GM08714 (cell line): ENCODE results near the gene CFHR5.
"Not testable (repeated sequence)": the region's sequence is repeated elsewhere in the genome, so short reads cannot be mapped to it uniquely, and the experiment has no call there.

ENCODE experiments used
- H3K4me3 ChIP-seq: fragments of 200-500 bp; sonication (Bioruptor generic); 2 replicates; pipeline ENCODE4 v1.5.1; 2014; ENCODE audit warnings: mild to moderate bottlenecking, low read length, inconsistent platforms
- ZNF274 ChIP-seq: IDR thresholded peaks from 2 replicates; pipeline ENCODE4 v1.6.1; 2012; ENCODE audit warnings: mild to moderate bottlenecking, low read depth, low read length

The CFHR5 gene

GRCh38 chr1:196997423-196997822 lies 20.1 kb downstream of the CFHR5 start:
- H3K4me3 ChIP-seq = no peak overlapping the region
- TF ChIP-seq ZNF274 = no peak

DNA sequence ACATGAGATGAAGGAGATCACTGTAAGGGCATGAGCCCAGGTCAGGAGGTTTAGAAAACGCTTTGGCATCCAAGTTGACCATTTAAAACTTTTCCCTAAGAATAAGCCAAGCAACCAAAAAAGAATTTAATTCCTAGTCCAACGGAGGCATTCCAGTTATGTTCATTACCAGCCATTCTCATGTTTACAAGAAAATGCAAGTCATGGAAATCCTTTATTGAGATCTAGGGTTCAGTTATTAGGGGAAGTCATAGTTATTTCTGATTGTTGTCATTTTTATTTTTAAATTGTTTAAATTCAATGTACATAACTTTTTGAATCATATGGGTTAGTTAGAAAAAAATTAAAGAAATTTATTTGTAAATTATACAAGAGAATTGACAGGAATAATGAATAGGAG lies 24.5 kb downstream of the CFHR5 start:
- H3K4me3 ChIP-seq = no peak overlapping the region
- no peak for TF ChIP-seq ZNF274

- H3K4me3 ChIP-seq = no peak overlapping the region
- no peak for TF ChIP-seq ZNF274
Observed at GRCh38 chr1:197003132-197003531, 25.8 kb downstream of the CFHR5 start.

GRCh38 chr1:197008861-197009260 lies 31.5 kb downstream of the CFHR5 start:
- no peak for TF ChIP-seq ZNF274
- no peak overlapping the region for H3K4me3 ChIP-seq

DNA sequence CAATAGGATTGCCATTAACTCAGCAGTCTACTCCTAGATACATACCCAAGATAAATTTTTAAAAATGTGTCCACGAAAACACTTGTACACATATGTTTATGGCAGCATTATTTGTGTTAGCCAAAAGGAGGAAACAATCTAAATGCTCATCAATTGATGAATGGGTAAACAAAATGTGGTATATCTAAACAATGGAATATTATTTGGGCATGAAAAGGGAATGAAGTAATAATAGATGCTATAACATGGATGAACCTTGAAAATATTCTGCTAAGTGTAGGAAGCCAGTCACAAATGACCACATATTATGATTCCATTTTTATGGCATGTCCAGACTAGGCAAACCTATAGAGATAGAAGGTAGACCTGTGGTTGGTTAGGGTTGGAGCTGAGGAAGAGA lies 34.3 kb downstream of the CFHR5 start:
- H3K4me3 ChIP-seq = no peak overlapping the region
- no peak for TF ChIP-seq ZNF274

GRCh38 chr1:197013234-197013633 lies 35.9 kb downstream of the CFHR5 start:
- no peak overlapping the region for H3K4me3 ChIP-seq
- TF ChIP-seq ZNF274 = no peak

- no peak overlapping the region for H3K4me3 ChIP-seq
- TF ChIP-seq ZNF274 = no peak
Observed at GRCh38 chr1:197016751-197017150, 39.4 kb downstream of the CFHR5 start.

DNA sequence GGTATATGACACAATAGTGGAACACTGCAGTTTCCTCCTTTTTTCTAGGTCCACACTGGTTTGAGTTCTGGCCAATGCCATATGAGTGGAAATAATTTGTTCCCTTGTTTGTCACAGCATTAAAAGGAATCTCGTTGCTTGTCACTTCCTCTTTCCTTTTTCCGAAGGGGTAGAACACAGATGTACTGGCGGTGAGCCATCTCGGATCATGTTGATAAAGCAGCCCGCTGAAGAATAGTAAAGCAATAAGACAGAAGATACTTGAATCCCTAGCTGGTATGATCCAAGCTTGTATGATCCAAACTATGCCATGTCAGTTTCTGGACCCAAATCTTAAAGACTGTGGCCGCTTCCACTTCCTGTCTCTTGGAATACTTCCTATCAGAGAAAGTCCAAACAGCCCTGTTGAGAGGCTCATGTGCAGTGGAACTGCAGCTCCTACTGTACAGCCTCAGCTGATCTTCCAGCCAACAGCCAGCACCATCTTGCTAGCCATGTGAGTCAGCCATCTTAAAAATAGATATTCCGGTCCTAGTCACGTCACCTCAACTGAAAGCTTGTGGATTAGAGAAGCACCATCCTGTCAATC lies 40.3 kb downstream of the CFHR5 start:
- no peak for TF ChIP-seq ZNF274
- H3K4me3 ChIP-seq = no peak overlapping the region

DNA sequence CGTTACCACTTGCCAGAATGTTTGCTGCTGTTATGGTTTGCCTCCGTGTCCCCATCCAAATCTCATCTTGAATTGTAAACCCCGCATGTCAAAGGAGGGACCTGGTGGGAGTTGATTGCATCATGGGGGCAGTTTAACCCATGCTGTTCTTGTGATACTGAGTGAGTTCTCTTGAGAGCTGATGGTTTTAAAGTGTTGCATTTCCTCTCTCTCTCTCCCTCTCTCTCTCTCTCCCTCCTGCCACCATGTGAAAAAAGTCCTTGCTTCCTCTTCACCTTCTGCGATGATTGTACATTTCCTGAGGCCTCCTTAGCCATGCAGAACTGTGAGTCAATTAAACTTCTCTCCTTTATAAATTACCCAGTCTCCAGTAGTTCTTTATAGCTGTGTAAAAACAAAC lies 44.4 kb downstream of the CFHR5 start:
- no peak overlapping the region for H3K4me3 ChIP-seq
- no peak for TF ChIP-seq ZNF274

- TF ChIP-seq ZNF274 = no peak
- H3K4me3 ChIP-seq = no peak overlapping the region
Observed at GRCh38 chr1:197024460-197024859, 47.1 kb downstream of the CFHR5 start.

DNA sequence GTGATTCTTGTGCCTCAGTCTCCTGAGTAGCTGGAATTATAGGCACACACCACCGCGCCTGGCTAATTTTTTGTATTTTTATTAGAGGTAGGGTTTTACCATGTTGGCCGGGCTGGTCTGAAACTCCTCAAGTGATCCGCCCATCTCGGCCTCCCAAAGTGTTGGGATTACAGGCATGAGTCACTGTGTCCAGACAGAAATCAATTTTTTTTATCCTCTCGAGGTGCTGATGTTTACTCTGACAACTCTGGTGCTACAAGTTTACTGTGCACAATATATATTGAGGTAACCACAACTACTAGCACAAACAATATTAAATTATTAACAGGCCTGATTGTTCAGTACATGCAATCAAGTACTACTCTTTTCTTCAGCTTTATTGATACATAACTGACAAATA lies 50.0 kb downstream of the CFHR5 start:
- no peak overlapping the region for H3K4me3 ChIP-seq
- TF ChIP-seq ZNF274 = no peak

DNA sequence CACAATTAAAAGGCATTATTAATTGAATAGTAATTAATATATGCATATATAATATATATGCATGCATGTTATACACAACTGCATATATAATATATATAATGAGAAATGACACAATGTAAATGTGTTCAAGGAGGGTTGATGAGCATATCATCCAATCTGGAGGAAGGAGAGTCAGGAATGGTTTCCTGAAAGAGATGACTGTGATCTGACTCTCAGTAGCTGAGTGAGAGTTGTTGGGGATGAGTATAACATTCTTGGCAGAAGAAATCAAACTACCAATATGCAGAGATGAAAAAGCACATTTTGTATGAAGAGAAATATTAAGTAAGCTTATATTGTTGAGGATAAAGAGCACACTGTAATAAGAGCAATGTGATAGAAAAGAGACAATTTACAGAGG lies 52.4 kb downstream of the CFHR5 start:
- no peak for TF ChIP-seq ZNF274
- no peak overlapping the region for H3K4me3 ChIP-seq

- H3K4me3 ChIP-seq = not testable (repeated sequence)
Observed at GRCh38 chr1:197034631-197035339, 57.4 kb downstream of the CFHR5 start.

GRCh38 chr1:197036861-197037260 lies 59.5 kb downstream of the CFHR5 start:
- no peak overlapping the region for H3K4me3 ChIP-seq
- no peak for TF ChIP-seq ZNF274

- no peak overlapping the region for H3K4me3 ChIP-seq
- no peak for TF ChIP-seq ZNF274
Observed at GRCh38 chr1:197041486-197042353, 64.4 kb downstream of the CFHR5 start.
